NCI-H748 (cell line): ENCODE data around the gene LAIR2.

Source experiments
- DNase-seq: peaks from one replicate; lab custom pipeline; 2025; ENCODE audit not compliant: unreplicated experiment; lab: John Stamatoyannopoulos, UW

LAIR2 gene

GRCh38 chr19:54530866-54531265 is 28.2 kb downstream of the LAIR2 start:
- no peak for DNase-seq

- no peak for DNase-seq
Observed at GRCh38 chr19:54532528-54532927, 29.9 kb downstream of the LAIR2 start.

GRCh38 chr19:54533476-54533875 is 30.8 kb downstream of the LAIR2 start:
- DNase-seq, result no peak

GRCh38 chr19:54534156-54534555 is 31.5 kb downstream of the LAIR2 start:
- DNase-seq, result no peak

- no peak for DNase-seq
Observed at GRCh38 chr19:54535601-54536000, 33.0 kb downstream of the LAIR2 start.

GRCh38 chr19:54536956-54537355 is 34.3 kb downstream of the LAIR2 start:
- DNase-seq, result no peak

- no peak for DNase-seq
Observed at GRCh38 chr19:54541712-54542111, 39.1 kb downstream of the LAIR2 start.

- no peak for DNase-seq
Observed at GRCh38 chr19:54548806-54549205, 46.2 kb downstream of the LAIR2 start.

- DNase-seq, result no peak
Observed at GRCh38 chr19:54549224-54549623, 46.6 kb downstream of the LAIR2 start.

GRCh38 chr19:54551293-54551692 is 48.7 kb downstream of the LAIR2 start:
- no peak for DNase-seq

- DNase-seq, result no peak
Observed at GRCh38 chr19:54551950-54552912, 49.6 kb downstream of the LAIR2 start.

GRCh38 chr19:54552913-54553310 is 50.3 kb downstream of the LAIR2 start:
- no peak for DNase-seq

- DNase-seq, result no peak
Observed at GRCh38 chr19:54554006-54554405, 51.4 kb downstream of the LAIR2 start.

GRCh38 chr19:54554896-54555295 is 52.3 kb downstream of the LAIR2 start:
- no peak for DNase-seq

GRCh38 chr19:54556194-54556593 is 53.6 kb downstream of the LAIR2 start:
- no peak for DNase-seq

GRCh38 chr19:54558339-54558738 is 55.7 kb downstream of the LAIR2 start:
- DNase-seq, result no peak
